Common myeloid progenitor, CD34-positive (primary cell): ENCODE results near the gene MED12L.

Source experiments
- CTCF ChIA-PET: fragments of 350-600 bp; sonication (Branson Sonifier 250); formaldehyde crosslinking; loops from one replicate; lab custom pipeline; 2021; ENCODE audit warnings: antibody characterized with exemption; lab: Charles Lee
- POLR2A ChIA-PET: fragments of 350-600 bp; sonication (Branson Sonifier 250); formaldehyde crosslinking; loops from one replicate; lab custom pipeline; 2021; ENCODE audit warnings: antibody characterized with exemption; lab: Charles Lee
- DNase-seq, 3 donors: peaks; one replicate each; pipeline versions ENCODE4 v3.0.0 to v3.0.0-alpha.2; 2013
- H3K27ac ChIP-seq, 2 experiments: 1 replicate in 1 of 2; 2 replicates in 1 of 2; pipeline ENCODE4 v1.7.0; 2013; ENCODE audit warnings: inconsistent platforms in 2 of 2, low read length in 2 of 2, mild to moderate bottlenecking in 2 of 2, low read depth in 1 of 2, moderate library complexity in 1 of 2; ENCODE audit not compliant: severe bottlenecking in 2 of 2, insufficient read depth in 1 of 2, poor library complexity in 1 of 2
- H3K27me3 ChIP-seq, 5 experiments: replicated peaks in 2 of 5; 1 replicate in 3 of 5; 2 replicates in 2 of 5; pipeline versions ENCODE4 v1.6.1 to v1.7.0; 2013; ENCODE audit warnings: low read length in 4 of 5, mild to moderate bottlenecking in 2 of 5, moderate library complexity in 2 of 5, inconsistent platforms in 1 of 5; ENCODE audit not compliant: insufficient read depth in 5 of 5, control insufficient read depth in 4 of 5
- H3K36me3 ChIP-seq, 4 experiments: 1 replicate in 2 of 4; 2 replicates in 2 of 4; pipeline versions ENCODE4 v1.6.1 to v1.7.0; 2013; ENCODE audit warnings: low read length in 3 of 4, control low read depth in 1 of 4, mild to moderate bottlenecking in 1 of 4; ENCODE audit not compliant: control insufficient read depth in 4 of 4, insufficient read depth in 4 of 4
- H3K4me1 ChIP-seq, 4 experiments: 1 replicate in 3 of 4; 2 replicates in 1 of 4; pipeline versions ENCODE4 v1.6.1 to v1.7.1; 2013; ENCODE audit warnings: low read length in 3 of 4, mild to moderate bottlenecking in 3 of 4, control low read depth in 1 of 4, inconsistent platforms in 1 of 4, moderate library complexity in 1 of 4; ENCODE audit not compliant: control insufficient read depth in 4 of 4, insufficient read depth in 4 of 4; ENCODE audit errors: control extremely low read depth in 1 of 4
- H3K4me3 ChIP-seq, 7 experiments: 1 replicate in 4 of 7; 2 replicates in 3 of 7; pipeline versions ENCODE4 v1.5.1 to v1.7.0; 2013; ENCODE audit warnings: mild to moderate bottlenecking in 7 of 7, low read length in 6 of 7, moderate library complexity in 6 of 7, inconsistent platforms in 2 of 7, low read depth in 2 of 7, control low read depth in 1 of 7; ENCODE audit not compliant: insufficient read depth in 4 of 7, control insufficient read depth in 1 of 7; ENCODE audit errors: extremely low read depth in 1 of 7
- H3K9me3 ChIP-seq, 5 experiments: 1 replicate in 4 of 5; 2 replicates in 1 of 5; pipeline versions ENCODE4 v1.6.1 to v1.7.1; 2013; ENCODE audit warnings: low read length in 4 of 5, mild to moderate bottlenecking in 2 of 5, inconsistent platforms in 1 of 5, low read depth in 1 of 5, moderate library complexity in 1 of 5; ENCODE audit not compliant: control insufficient read depth in 4 of 5, insufficient read depth in 2 of 5; ENCODE audit errors: control extremely low read depth in 1 of 5
- WGBS: methylation state at CpG from one replicate; pipeline ENCODE4 v1.1.5; 2013; ENCODE audit not compliant: insufficient coverage; 5-methylcytosine and 5-hydroxymethylcytosine counted together

Gene MED12L

DNA sequence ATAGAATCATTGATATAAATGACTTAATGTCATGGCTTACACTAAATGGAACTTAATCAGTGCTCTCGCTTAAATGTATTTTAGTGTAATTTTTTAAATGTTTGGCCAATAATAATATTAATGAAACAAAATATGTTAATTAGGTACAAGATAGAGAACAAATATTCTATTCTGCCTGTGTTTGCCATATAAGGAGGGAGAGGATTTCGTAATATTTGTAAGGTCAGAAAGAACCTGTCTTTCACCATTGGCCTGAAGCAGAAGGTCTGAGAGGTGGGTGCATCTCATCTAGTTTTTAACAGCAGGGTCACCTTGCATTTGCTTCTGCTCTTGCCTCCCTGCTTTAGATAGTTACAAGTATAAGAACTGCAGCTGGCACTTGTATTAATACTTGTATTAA lies 228.7 kb downstream of the MED12L start:
- peaks cover 0 to 11% (median 4%) of the 10 kb centered on the region in 4 experiments for H3K36me3 ChIP-seq
- no peaks in the 10 kb centered on the region for H3K9me3 ChIP-seq
- no peak for DNase-seq
- H3K4me1 ChIP-seq, result no peaks in the 10 kb centered on the region
- no peak overlapping the region for H3K4me3 ChIP-seq
- no CpG with 5 or more reads among the region's 2 CpGs for WGBS
- H3K27ac ChIP-seq, result no peak overlapping the region
- ChIA-PET CTCF (interaction anchor here (0.6 to 1.7 kb wide), 3 partner anchors 9 to 202 kb away, joined by 3 to 6 read pairs (median 3); no protein-coding TSS in a partner anchor), POLR2A (no interaction called here)
- H3K27me3 ChIP-seq, result no peaks in the 10 kb centered on the region

DNA sequence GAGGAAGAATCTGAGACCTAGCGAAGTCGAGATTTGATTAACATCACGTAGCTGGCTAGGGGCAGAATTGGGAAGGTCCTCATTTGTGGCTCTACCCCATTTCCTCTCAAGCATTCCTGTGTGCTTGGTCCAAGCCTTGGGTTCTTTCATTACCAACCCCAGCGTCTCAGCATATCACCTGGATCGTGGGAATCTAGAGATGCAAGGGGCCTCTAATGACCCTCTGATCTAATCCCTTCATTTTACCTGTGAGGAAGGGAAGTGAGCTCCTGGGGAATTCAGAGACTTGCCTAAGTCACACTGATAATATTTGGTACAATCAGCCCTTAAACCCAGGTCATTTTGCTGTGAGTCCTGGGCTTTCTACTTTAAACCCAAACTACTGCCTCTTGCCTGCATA lies 229.1 kb downstream of the MED12L start:
- H3K4me3 ChIP-seq, result no peak overlapping the region
- peaks cover 0 to 11% (median 4%) of the 10 kb centered on the region in 4 experiments for H3K36me3 ChIP-seq
- no peaks in the 10 kb centered on the region for H3K4me1 ChIP-seq
- ChIA-PET POLR2A (no interaction called here), CTCF (interaction anchor here (1.7 kb wide), 1 partner anchor 10 kb away, joined by 6 read pairs; no protein-coding TSS in a partner anchor)
- H3K27ac ChIP-seq, result no peak overlapping the region
- no peaks in the 10 kb centered on the region for H3K9me3 ChIP-seq
- WGBS, result 93% methylated on average over 3 of the region's 5 CpGs
- H3K27me3 ChIP-seq, result no peaks in the 10 kb centered on the region
- DNase-seq, result no peak

GRCh38 chr3:151315136-151315535 lies 229.7 kb downstream of the MED12L start:
- no peaks in the 10 kb centered on the region for H3K9me3 ChIP-seq
- H3K27me3 ChIP-seq, result no peaks in the 10 kb centered on the region
- H3K4me3 ChIP-seq, result no peak overlapping the region
- no peaks in the 10 kb centered on the region for H3K4me1 ChIP-seq
- WGBS, result no CpG with 5 or more reads among the region's 2 CpGs
- no peak overlapping the region for H3K27ac ChIP-seq
- POLR2A ChIA-PET, result no interaction called here
- peaks cover 0 to 11% (median 4%) of the 10 kb centered on the region in 4 experiments for H3K36me3 ChIP-seq
- CTCF ChIA-PET, result no interaction called here
- DNase-seq, result no peak

GRCh38 chr3:151315846-151316245 lies 230.4 kb downstream of the MED12L start:
- no CpG with 5 or more reads among the region's 2 CpGs for WGBS
- ChIA-PET CTCF (interaction anchor here (1.2 kb wide), 1 partner anchor 12 kb away, joined by 3 read pairs; no protein-coding TSS in a partner anchor), POLR2A (interaction anchor here (1.0 kb wide), 1 partner anchor 98 kb away, joined by 3 read pairs; no protein-coding TSS in a partner anchor)
- Histone ChIP-seq H3K9me3 (no peaks in the 10 kb centered on the region), H3K4me3 (no peak overlapping the region), H3K36me3 (peaks cover 0 to 11% (median 3%) of the 10 kb centered on the region in 4 experiments), H3K4me1 (peaks cover 0 to 4% (median 0%) of the 10 kb centered on the region in 4 experiments), H3K27me3 (no peaks in the 10 kb centered on the region), H3K27ac (no peak overlapping the region)
- no peak for DNase-seq

- no peak within 1 kb of the TSS for H3K27ac ChIP-seq
- H3K4me1 ChIP-seq, result peaks cover 0 to 10% (median 3%) of the 10 kb centered on the region in 4 experiments
- H3K36me3 ChIP-seq, result peaks cover 0 to 14% (median 3%) of the 10 kb centered on the region in 4 experiments
- DNase-seq, result peak in 1 of 3 donors; percentile 50
- no peaks in the 10 kb centered on the region for H3K9me3 ChIP-seq
- H3K27me3 ChIP-seq, result no peaks in the 10 kb centered on the region
- CTCF ChIA-PET, result interaction anchor here (1.2 kb wide), 1 partner anchor 11 kb away, joined by 3 read pairs; no protein-coding TSS in a partner anchor
- POLR2A ChIA-PET, result interaction anchor here (1.0 kb wide), 1 partner anchor 99 kb away, joined by 3 read pairs; no protein-coding TSS in a partner anchor
- no peak within 1 kb of the TSS for H3K4me3 ChIP-seq
- WGBS, result 94% methylated on average over 5 of the region's 7 CpGs
Measured at GRCh38 chr3:151316267-151316991, 231.0 kb downstream of the MED12L start, which contains the start of gene GPR87. TSS of gene GPR87 (minus strand) at chr3:151316820. CDS start at chr3:151300100, 16,720 bp downstream.

- ChIA-PET CTCF (interaction anchor here (1.2 kb wide), 1 partner anchor 10 kb away, joined by 4 read pairs; no protein-coding TSS in a partner anchor), POLR2A (no interaction called here)
- peaks cover 0 to 6% (median 2%) of the 10 kb centered on the region in 4 experiments for H3K36me3 ChIP-seq
- H3K27ac ChIP-seq, result no peak overlapping the region
- H3K9me3 ChIP-seq, result no peaks in the 10 kb centered on the region
- H3K4me3 ChIP-seq, result no peak overlapping the region
- no peak for DNase-seq
- peaks cover 0 to 12% (median 6%) of the 10 kb centered on the region in 4 experiments for H3K4me1 ChIP-seq
- H3K27me3 ChIP-seq, result no peaks in the 10 kb centered on the region
Measured at GRCh38 chr3:151318313-151318712, 232.8 kb downstream of the MED12L start.

DNA sequence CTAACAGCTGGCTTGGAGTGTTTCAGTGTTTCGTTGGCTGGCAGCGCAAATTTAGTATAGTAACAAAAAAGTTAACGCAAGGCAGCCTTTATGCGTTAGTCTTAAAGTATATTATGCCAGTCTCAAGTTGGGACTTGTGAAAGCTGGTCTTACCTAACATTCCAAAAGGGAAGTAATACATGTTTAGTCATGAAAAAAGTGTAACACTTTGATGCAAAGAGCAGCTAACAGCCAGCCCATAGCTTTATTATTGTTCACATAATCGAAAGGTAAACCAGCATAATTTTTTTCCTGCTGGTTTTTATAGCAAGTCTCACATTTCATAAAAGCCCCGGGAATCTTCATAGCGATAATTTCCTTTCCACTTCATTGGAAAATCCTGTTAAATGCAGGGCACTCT lies 233.5 kb downstream of the MED12L start:
- POLR2A ChIA-PET, result interaction anchor here (0.7 kb wide), 1 partner anchor 9 kb away, joined by 4 read pairs; no protein-coding TSS in a partner anchor
- Histone ChIP-seq H3K9me3 (no peaks in the 10 kb centered on the region), H3K27ac (no peak overlapping the region), H3K27me3 (no peaks in the 10 kb centered on the region), H3K4me3 (no peak overlapping the region), H3K36me3 (peaks cover 0 to 6% (median 2%) of the 10 kb centered on the region in 4 experiments), H3K4me1 (peaks cover 3 to 16% (median 6%) of the 10 kb centered on the region in 4 experiments)
- WGBS, result 76% methylated on average over 4 of the region's 7 CpGs
- DNase-seq, result no peak
- CTCF ChIA-PET, result interaction anchor here (1.2 kb wide), 1 partner anchor 10 kb away, joined by 4 read pairs; no protein-coding TSS in a partner anchor
